Panc1 (cell line): ENCODE data around the gene CFAP74. TPM values are rescaled to one million over a fixed set of nuclear protein-coding genes. Genes with fewer than 3 reads are reported as not detected.

Source experiments
- ATAC-seq: fragments of 200-7000 bp; cut with Tn5 transposase; 2 replicates; pipeline ENCODE4 v1.9.1; 2020; ENCODE audit warnings: mild to moderate bottlenecking, moderate library complexity
- BruUV-seq: library from RNA; stranded (reverse); fragments of 400-500 nt; replicated peaks from 2 replicates; lab custom pipeline; 2021; lab: Mats Ljungman, UMichigan
- CTCF ChIA-PET: fragments of 300-600 bp; sonication (Branson Sonifier 250); formaldehyde crosslinking; loops from one replicate; lab custom pipeline; 2022; ENCODE audit warnings: antibody characterized with exemption; lab: Charles Lee
- POLR2A ChIA-PET: fragments of 300-600 bp; sonication (Branson Sonifier 250); formaldehyde crosslinking; loops from one replicate; lab custom pipeline; 2022; ENCODE audit warnings: antibody characterized with exemption; lab: Charles Lee
- DNase-seq: peaks from one replicate; pipeline ENCODE4 v3.0.0-alpha.2; 2010; ENCODE audit warnings: low read depth, low spot score
- H3K27ac ChIP-seq: 2 replicates; pipeline ENCODE4 v1.5.1; 2011; ENCODE audit warnings: mild to moderate bottlenecking, low read length, inconsistent platforms
- H3K27me3 ChIP-seq: fragments of 200-500 bp; sonication (Bioruptor generic); 2 replicates; pipeline ENCODE4 v1.6.0; 2014; ENCODE audit warnings: low read length, inconsistent platforms; ENCODE audit not compliant: control insufficient read depth, insufficient read depth
- H3K36me3 ChIP-seq: fragments of 200-500 bp; sonication (Bioruptor generic); 2 replicates; pipeline ENCODE4 v1.5.1; 2014; ENCODE audit warnings: inconsistent platforms, mild to moderate bottlenecking, low read length, moderate library complexity; ENCODE audit not compliant: control insufficient read depth, insufficient read depth
- H3K4me1 ChIP-seq: 2 replicates; pipeline ENCODE4 v1.5.1; 2011; ENCODE audit warnings: inconsistent platforms, mild to moderate bottlenecking, low read length, moderate library complexity; ENCODE audit not compliant: control insufficient read depth, insufficient read depth
- H3K4me3 ChIP-seq, 2 experiments: 2 replicates each; pipeline ENCODE4 v1.5.1; 2011 to 2012; ENCODE audit warnings: low read depth in 2 of 2, low read length in 2 of 2, mild to moderate bottlenecking in 2 of 2, inconsistent platforms in 1 of 2, moderate library complexity in 1 of 2
- H3K9me3 ChIP-seq: fragments of 200-500 bp; sonication (Bioruptor generic); 2 replicates; pipeline ENCODE4 v1.5.1; 2014; ENCODE audit warnings: low read depth, mild to moderate bottlenecking, inconsistent platforms, low read length, moderate library complexity; ENCODE audit not compliant: control insufficient read depth, insufficient read depth
- POLR2AphosphoS5 ChIP-seq: IDR thresholded peaks from 2 replicates; pipeline ENCODE4 v1.6.1; 2012; ENCODE audit warnings: mild to moderate bottlenecking, low read depth, low read length, moderate library complexity
- SIN3A ChIP-seq: IDR thresholded peaks from 2 replicates; pipeline ENCODE4 v1.6.1; 2012; ENCODE audit warnings: low read depth, mild to moderate bottlenecking, low read length, moderate library complexity, borderline replicate concordance; ENCODE audit not compliant: insufficient read depth
- in situ Hi-C: cut with HindIII; loops from 2 replicates; pipeline ENCODE4 v1.10.0; 2016; ENCODE audit warnings: low sequenced_read_pairs, low pct_unique_long_range_greater_than_20kb
- intact Hi-C: fragments of 100-400 bp; cut with micrococcal nuclease; formaldehyde crosslinking; loops from one replicate; pipeline ENCODE4 v1.10.0; 2022; ENCODE audit not compliant: unreplicated experiment
- total RNA-seq: library from RNA; stranded (reverse); gene quantifications from one replicate; pipeline ENCODE4 v1.2.1, GENCODE V29; 2021; ENCODE audit not compliant: unreplicated experiment
- TF ChIP-seq, protein P1 (sequence below), 2 experiments: IDR thresholded peaks; 2 replicates each; pipeline ENCODE4 v1.6.1; 2011 to 2012; ENCODE audit warnings: low read depth in 2 of 2, control low read depth in 1 of 2, low read length in 1 of 2, mild to moderate bottlenecking in 1 of 2, moderate library complexity in 1 of 2; ENCODE audit not compliant: insufficient read depth in 1 of 2
- TF ChIP-seq, protein P2 (sequence below): fragments of 450-650 bp; IDR thresholded peaks from 2 replicates; pipeline ENCODE4 v1.5.1; 2017; ENCODE audit warnings: mild to moderate bottlenecking

CFAP74 gene
- total RNA-seq, 1 experiment from 2014 or later: not detected

DNA sequence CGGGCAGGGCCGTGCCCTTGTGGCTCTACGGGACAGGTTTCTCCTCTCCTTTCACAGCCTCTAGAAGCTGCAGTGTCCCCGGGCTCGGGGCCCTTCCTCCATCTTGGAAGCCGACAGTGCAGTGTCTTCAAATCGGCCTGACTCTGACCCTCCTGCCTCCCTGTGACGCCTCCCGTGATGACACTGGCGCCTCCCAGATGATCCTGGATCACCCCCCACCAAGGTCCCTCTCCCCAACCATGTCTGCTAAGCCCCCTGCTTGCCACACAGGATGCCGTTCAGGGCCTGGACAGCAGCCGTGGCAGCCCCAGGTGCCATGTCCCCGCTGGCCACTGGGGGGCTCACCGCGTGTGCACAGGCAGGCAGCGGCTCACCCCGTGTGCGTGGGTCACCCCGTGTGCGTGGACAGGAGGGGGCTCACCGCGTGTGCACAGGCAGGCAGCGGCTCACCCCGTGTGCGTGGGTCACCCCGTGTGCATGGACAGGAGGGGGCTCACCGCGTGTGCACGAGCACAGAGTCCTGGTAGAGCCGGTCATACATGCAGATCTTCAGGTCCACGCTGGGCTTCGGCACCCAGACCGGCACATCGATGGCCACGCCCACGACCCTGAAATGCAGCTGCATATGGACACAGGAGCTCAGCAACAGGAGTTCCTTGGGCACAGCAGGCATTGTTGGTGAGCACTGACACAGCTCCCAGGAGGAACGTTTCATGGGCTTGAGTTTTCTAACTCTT lies 59.6 kb downstream of the CFAP74 start:
- DNase-seq: no peak
- no peaks in the 10 kb centered on the region for H3K27me3 ChIP-seq
- H3K4me1 ChIP-seq: no peaks in the 10 kb centered on the region; the same call in 1 of the 2 replicates
- POLR2A ChIA-PET: no interaction called here
- CTCF ChIA-PET: interaction anchor here (0.6 to 1.4 kb wide), 6 partner anchors 13 to 168 kb away, joined by 3 to 6 read pairs (median 3); no protein-coding TSS in a partner anchor
- TF ChIP-seq SIN3A (no peak), POLR2AphosphoS5 (no peak)
- TF ChIP-seq, protein P1, sequence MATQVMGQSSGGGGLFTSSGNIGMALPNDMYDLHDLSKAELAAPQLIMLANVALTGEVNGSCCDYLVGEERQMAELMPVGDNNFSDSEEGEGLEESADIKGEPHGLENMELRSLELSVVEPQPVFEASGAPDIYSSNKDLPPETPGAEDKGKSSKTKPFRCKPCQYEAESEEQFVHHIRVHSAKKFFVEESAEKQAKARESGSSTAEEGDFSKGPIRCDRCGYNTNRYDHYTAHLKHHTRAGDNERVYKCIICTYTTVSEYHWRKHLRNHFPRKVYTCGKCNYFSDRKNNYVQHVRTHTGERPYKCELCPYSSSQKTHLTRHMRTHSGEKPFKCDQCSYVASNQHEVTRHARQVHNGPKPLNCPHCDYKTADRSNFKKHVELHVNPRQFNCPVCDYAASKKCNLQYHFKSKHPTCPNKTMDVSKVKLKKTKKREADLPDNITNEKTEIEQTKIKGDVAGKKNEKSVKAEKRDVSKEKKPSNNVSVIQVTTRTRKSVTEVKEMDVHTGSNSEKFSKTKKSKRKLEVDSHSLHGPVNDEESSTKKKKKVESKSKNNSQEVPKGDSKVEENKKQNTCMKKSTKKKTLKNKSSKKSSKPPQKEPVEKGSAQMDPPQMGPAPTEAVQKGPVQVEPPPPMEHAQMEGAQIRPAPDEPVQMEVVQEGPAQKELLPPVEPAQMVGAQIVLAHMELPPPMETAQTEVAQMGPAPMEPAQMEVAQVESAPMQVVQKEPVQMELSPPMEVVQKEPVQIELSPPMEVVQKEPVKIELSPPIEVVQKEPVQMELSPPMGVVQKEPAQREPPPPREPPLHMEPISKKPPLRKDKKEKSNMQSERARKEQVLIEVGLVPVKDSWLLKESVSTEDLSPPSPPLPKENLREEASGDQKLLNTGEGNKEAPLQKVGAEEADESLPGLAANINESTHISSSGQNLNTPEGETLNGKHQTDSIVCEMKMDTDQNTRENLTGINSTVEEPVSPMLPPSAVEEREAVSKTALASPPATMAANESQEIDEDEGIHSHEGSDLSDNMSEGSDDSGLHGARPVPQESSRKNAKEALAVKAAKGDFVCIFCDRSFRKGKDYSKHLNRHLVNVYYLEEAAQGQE (IDR thresholded peaks at IDR 0.05; ENCODE audit: insufficient read depth in 1 of 2, low read depth in 2 of 2, low read length in 1 of 2): peak in 1 of 2 experiments; percentile 91; a peak in 3 of 4 replicates
- TF ChIP-seq, protein P2, sequence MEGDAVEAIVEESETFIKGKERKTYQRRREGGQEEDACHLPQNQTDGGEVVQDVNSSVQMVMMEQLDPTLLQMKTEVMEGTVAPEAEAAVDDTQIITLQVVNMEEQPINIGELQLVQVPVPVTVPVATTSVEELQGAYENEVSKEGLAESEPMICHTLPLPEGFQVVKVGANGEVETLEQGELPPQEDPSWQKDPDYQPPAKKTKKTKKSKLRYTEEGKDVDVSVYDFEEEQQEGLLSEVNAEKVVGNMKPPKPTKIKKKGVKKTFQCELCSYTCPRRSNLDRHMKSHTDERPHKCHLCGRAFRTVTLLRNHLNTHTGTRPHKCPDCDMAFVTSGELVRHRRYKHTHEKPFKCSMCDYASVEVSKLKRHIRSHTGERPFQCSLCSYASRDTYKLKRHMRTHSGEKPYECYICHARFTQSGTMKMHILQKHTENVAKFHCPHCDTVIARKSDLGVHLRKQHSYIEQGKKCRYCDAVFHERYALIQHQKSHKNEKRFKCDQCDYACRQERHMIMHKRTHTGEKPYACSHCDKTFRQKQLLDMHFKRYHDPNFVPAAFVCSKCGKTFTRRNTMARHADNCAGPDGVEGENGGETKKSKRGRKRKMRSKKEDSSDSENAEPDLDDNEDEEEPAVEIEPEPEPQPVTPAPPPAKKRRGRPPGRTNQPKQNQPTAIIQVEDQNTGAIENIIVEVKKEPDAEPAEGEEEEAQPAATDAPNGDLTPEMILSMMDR: peak; percentile 98
- H3K9me3 ChIP-seq: no peaks in the 10 kb centered on the region
- peak; percentile 93 for ATAC-seq
- BruUV-seq: no TSS peak
- intact Hi-C loops: loop anchor here (5.0 kb wide), 1 partner anchor 103 kb away; no protein-coding TSS in a partner anchor
- H3K36me3 ChIP-seq: no peaks in the 10 kb centered on the region
- no peak overlapping the region for H3K27ac ChIP-seq
- H3K4me3 ChIP-seq: peak overlapping the region; percentile 25 to 51
- in situ Hi-C loops: no loop called here

DNA sequence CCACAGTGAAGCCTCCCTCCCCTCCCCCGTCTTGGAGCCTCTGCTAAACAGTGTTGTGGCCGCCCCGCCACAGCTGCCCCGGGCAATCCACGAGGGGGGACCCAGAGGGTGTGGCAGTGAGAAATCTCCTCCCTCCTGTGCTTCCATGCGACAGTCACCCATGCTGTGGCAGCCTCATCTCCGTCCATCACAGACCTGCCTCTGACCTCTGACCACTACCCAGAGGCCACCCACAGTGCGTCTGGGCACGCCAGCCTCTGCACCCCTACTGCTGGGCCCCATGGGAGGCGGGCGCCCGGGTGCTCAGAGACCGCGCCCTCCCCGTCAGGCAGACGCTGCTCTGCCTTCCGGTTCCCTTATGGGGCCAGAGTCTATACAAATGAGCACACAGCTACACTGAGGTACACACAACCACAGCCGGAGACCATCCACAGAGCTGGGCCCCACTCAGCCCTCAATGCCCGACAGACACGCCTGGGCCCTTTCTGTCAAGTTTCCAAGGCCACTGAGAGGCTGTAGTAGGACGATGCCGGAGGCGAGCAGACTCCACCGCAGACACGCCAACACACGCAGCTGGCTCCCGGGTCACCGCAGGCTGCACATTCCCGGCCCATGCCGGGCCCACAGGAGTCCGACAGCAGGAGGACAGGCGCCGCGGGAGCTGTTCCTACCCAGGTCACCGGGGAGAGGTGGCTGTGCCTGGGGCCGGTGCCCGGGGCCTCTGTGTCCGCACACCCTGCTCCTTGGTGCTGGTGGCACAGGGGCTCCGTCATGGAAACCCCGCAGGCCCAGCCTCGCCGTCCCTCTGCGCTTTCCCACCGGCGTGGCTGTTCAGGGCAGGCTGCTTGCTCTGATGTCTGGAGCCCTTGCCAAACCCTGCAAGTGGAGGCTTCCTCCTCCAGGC lies 60.6 kb downstream of the CFAP74 start:
- CTCF ChIA-PET: interaction anchor here (1.1 kb wide), 1 partner anchor 102 kb away, joined by 3 read pairs; no protein-coding TSS in a partner anchor
- DNase-seq (no peak), ATAC-seq (peak; percentile 2; the same call in 1 of the 2 replicates)
- H3K36me3 ChIP-seq: no peaks in the 10 kb centered on the region
- H3K27me3 ChIP-seq: no peaks in the 10 kb centered on the region
- intact Hi-C loops (loop anchor here (5.0 kb wide), 1 partner anchor 104 kb away; no protein-coding TSS in a partner anchor), in situ Hi-C loops (no loop called here)
- POLR2A ChIA-PET: interaction anchor here (0.5 kb wide), 1 partner anchor 53 kb away, joined by 3 read pairs; no protein-coding TSS in a partner anchor
- no peaks in the 10 kb centered on the region; the same call in 1 of the 2 replicates for H3K4me1 ChIP-seq
- no peak overlapping the region for H3K27ac ChIP-seq
- BruUV-seq: no TSS peak
- H3K4me3 ChIP-seq: no peak overlapping the region
- H3K9me3 ChIP-seq: no peaks in the 10 kb centered on the region
- TF ChIP-seq POLR2AphosphoS5: no peak
